Trophoblast cell (in vitro differentiated cells and primary cell): ENCODE data around the gene ASAP3.
A peak's percentile ranks its signal among the peaks of the same experiment; 100 is the strongest.

Experiments
- DNase-seq, 2 donors: peaks; one replicate each; pipeline ENCODE4 v3.0.0-alpha.2; 2016
- H2AFZ ChIP-seq: 2 replicates; pipeline ENCODE4 v1.6.1; 2013; ENCODE audit warnings: low read length, moderate library complexity, mild to moderate bottlenecking; ENCODE audit not compliant: insufficient read depth, poor library complexity
- H2AK5ac ChIP-seq: 2 replicates; pipeline ENCODE4 v1.6.1; 2013; ENCODE audit warnings: mild to moderate bottlenecking, low read length
- H2BK120ac ChIP-seq: 2 replicates; pipeline ENCODE4 v1.6.1; 2013; ENCODE audit warnings: low read length, mild to moderate bottlenecking, moderate library complexity; ENCODE audit not compliant: insufficient read depth, poor library complexity
- H2BK12ac ChIP-seq: 2 replicates; pipeline ENCODE4 v1.6.1; 2013; ENCODE audit warnings: mild to moderate bottlenecking, low read length, moderate library complexity
- H2BK5ac ChIP-seq: 2 replicates; pipeline ENCODE4 v1.6.1; 2013; ENCODE audit warnings: low read length, low read depth, moderate library complexity, mild to moderate bottlenecking; ENCODE audit not compliant: poor library complexity
- H3K14ac ChIP-seq: 2 replicates; pipeline ENCODE4 v1.6.1; 2013; ENCODE audit warnings: mild to moderate bottlenecking, low read length
- H3K18ac ChIP-seq: 2 replicates; pipeline ENCODE4 v1.6.1; 2013; ENCODE audit warnings: mild to moderate bottlenecking, low read length
- H3K23ac ChIP-seq: 2 replicates; pipeline ENCODE4 v1.6.1; 2013; ENCODE audit warnings: low read length
- H3K27ac ChIP-seq: 2 replicates; pipeline ENCODE4 v1.5.1; 2013; ENCODE audit warnings: low read depth, mild to moderate bottlenecking, inconsistent platforms, low read length, moderate library complexity
- H3K27me3 ChIP-seq: 2 replicates; pipeline ENCODE4 v1.6.1; 2013; ENCODE audit warnings: inconsistent platforms, mild to moderate bottlenecking, low read length, moderate library complexity; ENCODE audit not compliant: insufficient read depth
- H3K36me3 ChIP-seq, 2 experiments: 1 replicate in 1 of 2; 2 replicates in 1 of 2; pipeline ENCODE4 v1.6.1; 2013; ENCODE audit warnings: low read length in 2 of 2, mild to moderate bottlenecking in 2 of 2, moderate library complexity in 1 of 2; ENCODE audit not compliant: insufficient read depth in 2 of 2, control insufficient read depth in 1 of 2
- H3K4ac ChIP-seq: 2 replicates; pipeline ENCODE4 v1.6.1; 2013; ENCODE audit warnings: low read depth, mild to moderate bottlenecking, low read length, moderate library complexity
- H3K4me1 ChIP-seq, 2 experiments: 1 replicate in 1 of 2; 2 replicates in 1 of 2; pipeline ENCODE4 v1.6.1; 2013; ENCODE audit warnings: low read length in 2 of 2, mild to moderate bottlenecking in 2 of 2, moderate library complexity in 1 of 2; ENCODE audit not compliant: insufficient read depth in 2 of 2, control insufficient read depth in 1 of 2
- H3K4me2 ChIP-seq: 2 replicates; pipeline ENCODE4 v1.6.1; 2013; ENCODE audit warnings: inconsistent platforms, mild to moderate bottlenecking, low read length, moderate library complexity
- H3K4me3 ChIP-seq: 2 replicates; pipeline ENCODE4 v1.5.1; 2013; ENCODE audit warnings: mild to moderate bottlenecking, low read depth, low read length, inconsistent platforms
- H3K79me1 ChIP-seq: one replicate; pipeline ENCODE4 v1.6.1; 2013; ENCODE audit warnings: low read length
- H3K79me2 ChIP-seq: 2 replicates; pipeline ENCODE4 v1.6.1; 2013; ENCODE audit warnings: low read length, mild to moderate bottlenecking; ENCODE audit not compliant: control insufficient read depth, insufficient read depth, poor library complexity
- H3K9ac ChIP-seq: 2 replicates; pipeline ENCODE4 v1.6.1; 2013; ENCODE audit warnings: mild to moderate bottlenecking, low read length
- H3K9me3 ChIP-seq: 2 replicates; pipeline ENCODE4 v1.6.1; 2013; ENCODE audit warnings: low read depth, mild to moderate bottlenecking, control low read depth, inconsistent platforms, low read length; ENCODE audit not compliant: insufficient read depth
- H4K12ac ChIP-seq: 2 replicates; pipeline ENCODE4 v1.6.1; 2013; ENCODE audit warnings: low read depth, mild to moderate bottlenecking, low read length, moderate library complexity
- H4K8ac ChIP-seq: 2 replicates; pipeline ENCODE4 v1.6.1; 2013; ENCODE audit warnings: low read depth, mild to moderate bottlenecking, low read length, moderate library complexity
- H4K91ac ChIP-seq: one replicate; pipeline ENCODE4 v1.6.1; 2013; ENCODE audit warnings: low read depth, mild to moderate bottlenecking, low read length, moderate library complexity
- WGBS: extraction: QIAGEN DNeasy Blood & Tissue Kit; methylation state at CpG from one replicate; pipeline ENCODE4 v1.1.7; 2013; ENCODE audit warnings: missing lambda C conversion rate; ENCODE audit not compliant: insufficient read length, insufficient coverage; ENCODE audit errors: extremely low coverage; 5-methylcytosine and 5-hydroxymethylcytosine counted together

ASAP3 gene

DNA sequence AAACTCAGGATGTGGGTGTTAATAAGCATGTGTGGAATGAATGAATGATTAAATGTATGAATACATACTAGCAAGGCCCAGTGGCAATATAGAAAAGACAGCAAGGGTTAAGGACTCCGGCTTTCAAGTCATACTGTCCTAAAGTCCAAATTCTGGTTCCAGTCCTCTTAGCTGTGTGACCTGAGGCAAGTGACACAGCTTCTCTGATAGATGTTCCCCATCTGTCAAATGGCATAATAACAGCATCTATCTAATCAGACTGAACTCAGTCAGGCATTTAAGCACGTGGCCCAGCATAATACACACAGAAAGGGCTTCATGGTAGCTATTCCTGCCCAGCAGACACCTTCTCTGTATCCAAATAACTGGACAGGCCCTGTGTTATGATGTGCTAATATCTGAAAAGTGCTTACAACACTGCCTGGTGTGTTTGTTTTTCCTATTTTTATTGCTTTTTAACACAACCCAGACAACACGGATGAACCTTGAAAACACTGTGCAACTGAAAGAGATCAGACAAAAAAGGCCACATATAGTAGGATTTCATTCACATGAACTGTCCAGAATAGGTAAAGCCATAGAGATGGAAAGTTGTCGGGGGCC lies 12.4 kb downstream of the ASAP3 start:
- Histone ChIP-seq H3K27me3 (no peaks in the 10 kb centered on the region), H4K91ac (no peak overlapping the region), H3K79me2 (no peaks in the 10 kb centered on the region), H2AK5ac (no peak overlapping the region), H4K8ac (no peak overlapping the region), H2BK12ac (no peak overlapping the region), H4K12ac (no peak overlapping the region), H3K27ac (no peak overlapping the region), H3K4me3 (no peak overlapping the region), H3K4ac (no peak overlapping the region), H2BK5ac (no peak overlapping the region), H3K14ac (no peak overlapping the region), H2BK120ac (no peak overlapping the region), H3K36me3 (peaks cover 0 to 3% of the 10 kb centered on the region in 2 experiments), H3K18ac (no peak overlapping the region), H2AFZ (no peak overlapping the region), H3K4me2 (no peak overlapping the region), H3K23ac (peak overlapping the region; percentile 25), H3K4me1 (peaks cover 8 to 15% of the 10 kb centered on the region in 2 experiments), H3K9ac (no peak overlapping the region), H3K79me1 (no peaks in the 10 kb centered on the region), H3K9me3 (no peaks in the 10 kb centered on the region)
- DNase-seq: no peak
- WGBS: no CpG with 5 or more reads among the region's 4 CpGs

DNA sequence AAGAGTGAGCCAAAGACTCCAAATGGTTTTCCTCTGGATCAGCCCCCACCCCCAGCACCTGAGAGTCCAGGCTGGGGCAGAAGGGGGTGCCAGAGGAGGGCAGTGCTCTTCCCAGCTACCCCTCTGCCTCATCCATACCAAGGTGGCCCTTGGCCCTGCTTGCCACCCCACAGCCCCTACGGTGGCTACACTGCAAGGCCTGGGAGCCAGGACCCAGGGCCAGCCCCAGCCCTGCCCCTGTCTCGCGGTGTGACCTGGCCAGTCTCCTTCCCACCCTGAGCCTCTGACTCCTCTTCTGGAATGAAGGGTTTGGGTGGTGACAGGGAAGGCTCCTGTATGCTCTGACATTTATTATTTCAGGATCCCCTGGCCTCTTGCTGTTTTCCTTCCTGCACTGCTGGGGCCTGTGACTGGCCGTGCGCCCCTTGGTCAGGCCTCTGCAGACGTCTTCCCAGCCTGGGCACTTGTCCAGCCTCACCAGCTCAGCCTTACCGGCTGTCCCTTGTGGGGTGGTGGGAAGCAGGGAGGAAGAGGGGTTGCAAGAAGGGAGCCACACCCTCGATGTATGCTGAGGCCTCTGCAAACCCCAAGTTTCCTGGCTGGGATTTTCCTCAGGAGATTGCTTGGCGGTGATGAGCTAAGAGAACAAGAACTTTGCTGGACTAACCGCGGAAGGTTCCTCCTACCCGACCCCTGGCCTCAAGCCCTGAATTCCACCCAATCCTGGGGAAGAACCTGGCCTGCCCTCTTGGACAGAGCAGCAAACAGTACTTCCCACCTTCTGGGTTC lies 13.5 kb downstream of the ASAP3 start:
- H2BK120ac ChIP-seq: no peak overlapping the region
- H3K23ac ChIP-seq: no peak overlapping the region
- H3K9ac ChIP-seq: no peak overlapping the region
- H2AK5ac ChIP-seq: no peak overlapping the region
- H3K79me2 ChIP-seq: no peaks in the 10 kb centered on the region
- no peak for DNase-seq
- no peak overlapping the region for H3K4me2 ChIP-seq
- H3K9me3 ChIP-seq: no peaks in the 10 kb centered on the region
- H2BK5ac ChIP-seq: no peak overlapping the region
- H4K91ac ChIP-seq: no peak overlapping the region
- peaks cover 0 to 3% of the 10 kb centered on the region in 2 experiments for H3K36me3 ChIP-seq
- no peak overlapping the region for H3K4me3 ChIP-seq
- H4K12ac ChIP-seq: no peak overlapping the region
- H3K14ac ChIP-seq: no peak overlapping the region
- no peak overlapping the region for H3K4ac ChIP-seq
- H3K79me1 ChIP-seq: no peaks in the 10 kb centered on the region
- H3K27me3 ChIP-seq: no peaks in the 10 kb centered on the region
- H3K4me1 ChIP-seq: peaks cover 8 to 14% of the 10 kb centered on the region in 2 experiments
- H4K8ac ChIP-seq: no peak overlapping the region
- H3K27ac ChIP-seq: no peak overlapping the region
- WGBS: no CpG with 5 or more reads among the region's 12 CpGs
- peak overlapping the region; percentile 8 for H3K18ac ChIP-seq
- no peak overlapping the region for H2BK12ac ChIP-seq
- H2AFZ ChIP-seq: no peak overlapping the region

DNA sequence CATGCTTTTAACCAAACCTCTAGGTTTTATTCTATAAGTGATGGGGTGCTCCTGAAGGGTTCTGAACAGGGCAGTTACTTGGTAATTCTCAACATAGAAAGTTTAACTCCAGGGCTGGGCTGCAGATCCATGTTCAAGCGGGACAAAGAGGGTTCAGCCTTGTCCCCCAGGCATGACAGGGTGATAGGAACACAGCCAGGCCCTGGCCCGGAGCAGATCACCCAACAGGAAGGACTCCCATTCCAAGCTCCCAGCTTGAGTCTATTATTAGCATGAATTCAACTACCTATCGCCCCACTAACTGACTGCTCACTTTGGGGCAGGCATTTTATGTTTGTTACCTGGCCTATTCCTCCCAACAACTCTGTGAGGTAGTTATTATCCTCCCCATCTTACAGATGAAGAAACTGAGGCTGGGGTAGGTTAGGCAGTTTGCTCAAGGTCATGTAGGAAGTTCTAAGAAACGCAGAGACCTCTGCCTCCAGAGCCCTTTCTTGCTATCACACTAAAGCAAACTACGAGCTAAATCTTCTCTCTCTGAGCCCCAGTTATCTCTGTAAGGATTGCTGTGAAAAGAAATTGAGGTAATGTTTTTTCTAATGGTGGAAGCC lies 14.5 kb downstream of the ASAP3 start:
- Histone ChIP-seq H3K14ac (no peak overlapping the region), H3K27ac (no peak overlapping the region), H4K12ac (no peak overlapping the region), H3K4me1 (peaks cover 8 to 12% of the 10 kb centered on the region in 2 experiments), H2BK12ac (no peak overlapping the region), H4K8ac (no peak overlapping the region), H3K27me3 (no peaks in the 10 kb centered on the region), H3K79me2 (no peaks in the 10 kb centered on the region), H2BK120ac (no peak overlapping the region), H2AK5ac (no peak overlapping the region), H2AFZ (no peak overlapping the region), H3K4me3 (no peak overlapping the region), H4K91ac (no peak overlapping the region), H3K23ac (no peak overlapping the region), H3K18ac (no peak overlapping the region), H3K4ac (no peak overlapping the region), H3K9ac (no peak overlapping the region), H3K4me2 (no peak overlapping the region), H3K9me3 (no peaks in the 10 kb centered on the region), H2BK5ac (no peak overlapping the region), H3K36me3 (peaks cover 0 to 3% of the 10 kb centered on the region in 2 experiments), H3K79me1 (no peaks in the 10 kb centered on the region)
- WGBS: no CpG with 5 or more reads among the region's 5 CpGs
- no peak for DNase-seq

DNA sequence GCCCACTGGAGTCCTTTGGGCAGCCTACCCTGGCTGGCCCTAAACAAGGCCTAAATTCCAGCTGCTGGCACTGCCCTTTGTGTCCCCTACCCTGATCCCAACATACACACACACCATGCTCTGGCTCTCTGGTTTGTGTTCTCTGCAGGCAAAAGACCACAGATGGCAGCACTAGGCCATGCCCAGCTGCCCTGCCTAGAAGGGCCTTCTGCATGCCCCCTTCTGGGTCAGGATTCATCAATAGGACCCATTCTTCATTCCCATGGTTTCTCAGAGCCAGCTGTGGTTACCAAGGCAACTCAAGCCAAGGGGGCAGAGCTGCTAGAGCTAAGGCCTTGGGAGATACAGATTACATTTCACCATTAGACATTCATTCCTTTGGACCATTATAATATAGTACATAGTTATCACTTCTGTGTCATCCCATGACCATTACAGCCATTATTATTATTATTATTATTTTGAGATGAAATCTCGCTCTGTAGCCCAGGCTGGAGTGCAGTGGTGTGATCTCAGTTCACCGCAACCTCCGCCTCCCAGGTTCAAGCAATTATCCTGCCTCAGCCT lies 17.5 kb downstream of the ASAP3 start:
- WGBS: no CpG with 5 or more reads among the region's 3 CpGs

More for the DNA sequence above, 17.5 kb downstream of the ASAP3 start:
- Histone ChIP-seq H3K18ac (no peak overlapping the region), H3K23ac (no peak overlapping the region), H3K9ac (no peak overlapping the region), H2BK120ac (no peak overlapping the region), H3K4me1 (peaks cover 6 to 8% of the 10 kb centered on the region in 2 experiments), H3K4me3 (no peak overlapping the region), H4K91ac (no peak overlapping the region), H3K4me2 (no peak overlapping the region), H3K36me3 (no peaks in the 10 kb centered on the region), H2BK12ac (no peak overlapping the region), H2AFZ (no peak overlapping the region), H2AK5ac (no peak overlapping the region), H3K79me1 (no peaks in the 10 kb centered on the region), H2BK5ac (no peak overlapping the region), H3K27ac (no peak overlapping the region), H3K14ac (no peak overlapping the region), H3K79me2 (no peaks in the 10 kb centered on the region), H4K12ac (no peak overlapping the region), H3K9me3 (no peaks in the 10 kb centered on the region), H3K27me3 (no peaks in the 10 kb centered on the region), H3K4ac (no peak overlapping the region), H4K8ac (no peak overlapping the region)
- DNase-seq: no peak
